Measurements from ENCODE around the gene BMP10. TPM values are rescaled to one million over a fixed set of nuclear protein-coding genes. Genes with fewer than 3 reads are reported as not detected.

The BMP10 gene
- total RNA-seq, 1 donor from 2014 or later, result not detected

DNA sequence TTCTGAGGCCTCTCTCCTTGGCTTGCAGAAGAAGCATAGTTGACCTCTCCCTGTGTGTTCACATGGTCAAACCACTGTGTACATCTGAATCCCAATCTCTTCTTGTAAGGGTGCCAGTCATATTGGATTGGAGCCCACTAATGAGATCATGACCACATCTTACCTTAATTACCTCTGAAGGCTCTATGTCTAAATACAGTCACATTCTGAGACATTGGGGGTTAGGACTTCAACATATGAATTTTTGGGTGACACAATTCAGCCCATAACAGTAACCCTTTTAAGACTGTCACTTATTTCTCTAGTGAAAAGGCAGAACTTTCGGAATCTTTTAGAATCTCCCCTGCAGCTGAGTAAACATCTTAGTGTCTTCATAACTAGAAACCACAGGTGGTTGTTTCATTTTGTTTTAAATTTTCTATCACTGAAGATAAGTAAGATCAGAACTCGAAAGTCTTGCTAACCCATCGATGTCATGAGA lies 33.3 kb downstream of the BMP10 start:
- H3K79me2 ChIP-seq (ENCODE audit: low read depth), result no peaks in the 10 kb centered on the region
- peaks cover 2% of the 10 kb centered on the region for H3K27me3 Mint-ChIP-seq (ENCODE audit: insufficient read depth, low read depth)
- H3K4me1 Mint-ChIP-seq, result no peaks in the 10 kb centered on the region
- no peaks in the 10 kb centered on the region for H3K36me3 ChIP-seq
- no peak overlapping the region for H3K27ac Mint-ChIP-seq
- DNase-seq (ENCODE audit: low spot score), result no peak
- H3K27me3 ChIP-seq, result no peaks in the 10 kb centered on the region
- no peak overlapping the region for H3K4me3 Mint-ChIP-seq
- no peak overlapping the region for H3K4me3 ChIP-seq
- no peak overlapping the region for H2AFZ ChIP-seq (replicated peaks)
- no peaks in the 10 kb centered on the region for H4K20me1 ChIP-seq (ENCODE audit: low read depth)
- H3F3A ChIP-seq (ENCODE audit: low read depth), result no peaks in the 10 kb centered on the region
- no peak overlapping the region for H3K9ac ChIP-seq
- no peak overlapping the region for H3K27ac ChIP-seq
- H3K9me3 ChIP-seq (ENCODE audit: low read depth), result no peaks in the 10 kb centered on the region
- no peaks in the 10 kb centered on the region for H3K4me1 ChIP-seq
- no peaks in the 10 kb centered on the region for H3K36me3 Mint-ChIP-seq
- H3K9me3 Mint-ChIP-seq, result no peaks in the 10 kb centered on the region
- TF ChIP-seq EZH2phosphoT487 (IDR thresholded peaks at IDR 0.05), result no peak
- TF ChIP-seq EZH2 (IDR thresholded peaks at IDR 0.05), result no peak
- TF ChIP-seq, protein P1, sequence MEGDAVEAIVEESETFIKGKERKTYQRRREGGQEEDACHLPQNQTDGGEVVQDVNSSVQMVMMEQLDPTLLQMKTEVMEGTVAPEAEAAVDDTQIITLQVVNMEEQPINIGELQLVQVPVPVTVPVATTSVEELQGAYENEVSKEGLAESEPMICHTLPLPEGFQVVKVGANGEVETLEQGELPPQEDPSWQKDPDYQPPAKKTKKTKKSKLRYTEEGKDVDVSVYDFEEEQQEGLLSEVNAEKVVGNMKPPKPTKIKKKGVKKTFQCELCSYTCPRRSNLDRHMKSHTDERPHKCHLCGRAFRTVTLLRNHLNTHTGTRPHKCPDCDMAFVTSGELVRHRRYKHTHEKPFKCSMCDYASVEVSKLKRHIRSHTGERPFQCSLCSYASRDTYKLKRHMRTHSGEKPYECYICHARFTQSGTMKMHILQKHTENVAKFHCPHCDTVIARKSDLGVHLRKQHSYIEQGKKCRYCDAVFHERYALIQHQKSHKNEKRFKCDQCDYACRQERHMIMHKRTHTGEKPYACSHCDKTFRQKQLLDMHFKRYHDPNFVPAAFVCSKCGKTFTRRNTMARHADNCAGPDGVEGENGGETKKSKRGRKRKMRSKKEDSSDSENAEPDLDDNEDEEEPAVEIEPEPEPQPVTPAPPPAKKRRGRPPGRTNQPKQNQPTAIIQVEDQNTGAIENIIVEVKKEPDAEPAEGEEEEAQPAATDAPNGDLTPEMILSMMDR (IDR thresholded peaks at IDR 0.05), result no peak
- H3K4me2 ChIP-seq, result no peak overlapping the region

DNA sequence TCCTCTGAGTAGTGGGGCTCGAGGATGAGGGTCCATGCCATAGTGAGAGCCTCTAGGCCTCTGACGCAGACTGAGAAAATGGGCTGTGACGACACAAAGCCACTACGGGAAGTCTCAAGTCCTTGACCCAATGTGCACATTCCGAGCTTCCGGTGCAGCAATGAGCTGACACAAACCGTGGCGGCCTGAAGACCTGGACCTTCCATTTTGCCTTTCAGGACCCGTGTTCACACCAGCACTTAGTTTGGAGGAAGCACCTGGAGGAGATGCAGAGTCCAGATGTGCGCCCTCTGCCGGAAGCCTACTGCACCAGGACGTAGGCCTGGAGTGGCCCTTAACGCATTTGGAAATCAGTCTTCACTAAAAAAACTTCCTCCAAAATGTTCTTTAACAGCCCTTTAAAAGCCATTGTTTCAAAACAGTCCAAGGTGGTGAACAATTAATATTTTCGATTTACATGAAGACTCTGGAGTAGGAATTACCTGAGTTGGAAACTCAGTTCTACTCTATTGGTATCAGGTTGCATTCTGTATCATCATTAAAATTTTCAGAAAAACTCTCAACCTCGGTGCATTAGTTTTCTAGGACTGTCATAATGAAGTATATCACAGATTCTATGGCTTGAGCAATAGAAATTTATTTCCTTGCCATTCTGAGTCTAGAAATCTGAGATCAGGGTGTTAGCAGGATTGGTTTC lies 33.9 kb downstream of the BMP10 start:
- Histone ChIP-seq H3K27me3 (no peaks in the 10 kb centered on the region), H2AFZ (replicated peaks) (peak overlapping the region; percentile 93), H3K9me3 (ENCODE audit: low read depth) (no peaks in the 10 kb centered on the region), H3K79me2 (ENCODE audit: low read depth) (no peaks in the 10 kb centered on the region), H3K9ac (no peak overlapping the region), H3K27ac (no peak overlapping the region), H4K20me1 (ENCODE audit: low read depth) (no peaks in the 10 kb centered on the region), H3K4me1 (no peaks in the 10 kb centered on the region), H3K36me3 (no peaks in the 10 kb centered on the region), H3K4me3 (no peak overlapping the region), H3F3A (ENCODE audit: low read depth) (no peaks in the 10 kb centered on the region), H3K4me2 (no peak overlapping the region)
- Mint-ChIP-seq H3K27ac (no peak overlapping the region), H3K4me1 (no peaks in the 10 kb centered on the region), H3K27me3 (ENCODE audit: insufficient read depth, low read depth) (peaks cover 2% of the 10 kb centered on the region), H3K36me3 (no peaks in the 10 kb centered on the region), H3K9me3 (no peaks in the 10 kb centered on the region), H3K4me3 (no peak overlapping the region)
- DNase-seq (ENCODE audit: low spot score), result peak; percentile 80
- TF ChIP-seq EZH2phosphoT487 (IDR thresholded peaks at IDR 0.05) (no peak), EZH2 (IDR thresholded peaks at IDR 0.05) (no peak)
- TF ChIP-seq, protein P1 (IDR thresholded peaks at IDR 0.05), result peak; percentile 87

DNA sequence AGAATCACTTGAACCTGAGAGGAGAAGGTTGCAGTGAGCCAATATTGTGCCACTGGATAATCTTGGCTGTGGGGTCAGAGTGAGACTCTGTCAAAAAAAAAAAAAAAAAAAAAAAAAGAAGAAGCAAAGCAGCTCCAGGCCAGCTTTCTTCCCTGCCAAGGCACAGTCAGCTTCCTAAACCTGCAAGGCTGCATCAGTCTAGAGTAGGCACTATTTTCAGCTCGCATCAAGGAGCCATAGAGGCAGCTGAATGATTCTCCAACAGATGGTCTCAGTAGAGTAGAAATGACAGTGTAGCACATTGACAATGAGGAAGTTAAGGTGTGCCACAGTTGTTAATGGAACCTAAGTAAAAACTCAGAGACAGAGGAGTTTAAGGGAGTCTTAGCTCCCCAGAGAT lies 35.6 kb downstream of the BMP10 start:
- no peak overlapping the region for H3K27ac ChIP-seq
- no peak overlapping the region for H3K4me2 ChIP-seq
- TF ChIP-seq EZH2 (IDR thresholded peaks at IDR 0.05) (no peak), EZH2phosphoT487 (IDR thresholded peaks at IDR 0.05) (no peak)
- TF ChIP-seq, protein P1 (IDR thresholded peaks at IDR 0.05), result no peak
- no peaks in the 10 kb centered on the region for H3K36me3 ChIP-seq
- H3F3A ChIP-seq (ENCODE audit: low read depth), result no peaks in the 10 kb centered on the region
- no peak overlapping the region for H3K9ac ChIP-seq
- H4K20me1 ChIP-seq (ENCODE audit: low read depth), result no peaks in the 10 kb centered on the region
- peaks cover 2% of the 10 kb centered on the region for H3K27me3 Mint-ChIP-seq (ENCODE audit: insufficient read depth, low read depth)
- no peaks in the 10 kb centered on the region for H3K4me1 Mint-ChIP-seq
- H2AFZ ChIP-seq (replicated peaks), result no peak overlapping the region
- no peak overlapping the region for H3K4me3 ChIP-seq
- no peaks in the 10 kb centered on the region for H3K4me1 ChIP-seq
- H3K79me2 ChIP-seq (ENCODE audit: low read depth), result no peaks in the 10 kb centered on the region
- no peaks in the 10 kb centered on the region for H3K27me3 ChIP-seq
- no peak overlapping the region for H3K27ac Mint-ChIP-seq
- no peak for DNase-seq (ENCODE audit: low spot score)
- H3K36me3 Mint-ChIP-seq, result no peaks in the 10 kb centered on the region
- H3K9me3 ChIP-seq (ENCODE audit: low read depth), result no peaks in the 10 kb centered on the region
- no peaks in the 10 kb centered on the region for H3K9me3 Mint-ChIP-seq
- no peak overlapping the region for H3K4me3 Mint-ChIP-seq

Data from neural progenitor cell (in vitro differentiated cells).